Measurements from ENCODE around the gene ICOS. TPM values are rescaled to one million over a fixed set of nuclear protein-coding genes. Genes with fewer than 3 reads are reported as not detected.
A peak's percentile ranks its signal among the peaks of the same experiment; 100 is the strongest.

ICOS gene
- total and polyA plus RNA-seq, 2 experiments from 2014 or later = 0.10 TPM; not detected in 1

GRCh38 chr2:203909974-203910373 is 26.6 kb upstream of the ICOS start:
- 80% methylated on average over 5 of the region's 5 CpGs for WGBS (ENCODE audit: low lambda C conversion rate, missing lambda C conversion rate)
- no peak for DNase-seq (ENCODE audit: low spot score)
- H3K4me3 ChIP-seq = no peak overlapping the region
- H2AFZ ChIP-seq = peak overlapping the region; percentile 37
- no peaks in the 10 kb centered on the region for H3K79me2 ChIP-seq
- no peak overlapping the region for H3K4me2 ChIP-seq
- H3K9me3 ChIP-seq (ENCODE audit: low read depth) = no peaks in the 10 kb centered on the region
- H3K27ac ChIP-seq = no peak overlapping the region
- H3K9me2 ChIP-seq (replicated peaks; ENCODE audit: insufficient read depth) = no peaks in the 10 kb centered on the region
- H3K36me3 ChIP-seq (replicated peaks; ENCODE audit: insufficient read depth, low read depth) = no peaks in the 10 kb centered on the region
- no peaks in the 10 kb centered on the region for H3K27me3 ChIP-seq
- H3K4me1 ChIP-seq (ENCODE audit: insufficient read depth) = peaks cover 9% of the 10 kb centered on the region
- no peaks in the 10 kb centered on the region for H4K20me1 ChIP-seq (ENCODE audit: insufficient read depth, poor library complexity, severe bottlenecking)
- no peak for TF ChIP-seq EZH2 (IDR thresholded peaks at IDR 0.05; ENCODE audit: borderline replicate concordance)
- no peak for TF ChIP-seq CTCF (IDR thresholded peaks at IDR 0.05; ENCODE audit: poor library complexity)
- TF ChIP-seq EZH2phosphoT487 (IDR thresholded peaks at IDR 0.05; ENCODE audit: low read depth, severe bottlenecking, unreplicated experiment) = no peak

- Histone ChIP-seq H3K9me3 (ENCODE audit: low read depth) (no peaks in the 10 kb centered on the region), H3K36me3 (replicated peaks; ENCODE audit: insufficient read depth, low read depth) (no peaks in the 10 kb centered on the region), H3K9me2 (replicated peaks; ENCODE audit: insufficient read depth) (no peaks in the 10 kb centered on the region), H2AFZ (no peak overlapping the region), H3K4me3 (no peak overlapping the region), H3K27ac (no peak overlapping the region), H3K4me1 (ENCODE audit: insufficient read depth) (peaks cover 6% of the 10 kb centered on the region), H3K27me3 (no peaks in the 10 kb centered on the region), H4K20me1 (ENCODE audit: insufficient read depth, poor library complexity, severe bottlenecking) (no peaks in the 10 kb centered on the region), H3K4me2 (no peak overlapping the region), H3K79me2 (no peaks in the 10 kb centered on the region)
- no peak for DNase-seq (ENCODE audit: low spot score)
- TF ChIP-seq CTCF (IDR thresholded peaks at IDR 0.05; ENCODE audit: poor library complexity) (no peak), EZH2phosphoT487 (IDR thresholded peaks at IDR 0.05; ENCODE audit: low read depth, severe bottlenecking, unreplicated experiment) (no peak), EZH2 (IDR thresholded peaks at IDR 0.05; ENCODE audit: borderline replicate concordance) (no peak)
- WGBS (ENCODE audit: low lambda C conversion rate, missing lambda C conversion rate) = 85% methylated on average over 8 of the region's 8 CpGs
Observed at GRCh38 chr2:203913947-203914346, 22.6 kb upstream of the ICOS start.

GRCh38 chr2:203914546-203915182 is 21.9 kb upstream of the ICOS start:
- DNase-seq (ENCODE audit: low spot score) = no peak
- no peaks in the 10 kb centered on the region for H3K9me2 ChIP-seq (replicated peaks; ENCODE audit: insufficient read depth)
- no peak overlapping the region for H3K27ac ChIP-seq
- no peak overlapping the region for H3K4me3 ChIP-seq
- no peaks in the 10 kb centered on the region for H3K4me1 ChIP-seq (ENCODE audit: insufficient read depth)
- H3K9me3 ChIP-seq (ENCODE audit: low read depth) = no peaks in the 10 kb centered on the region
- 80% methylated on average over 8 of the region's 8 CpGs for WGBS (ENCODE audit: low lambda C conversion rate, missing lambda C conversion rate)
- H3K79me2 ChIP-seq = no peaks in the 10 kb centered on the region
- TF ChIP-seq EZH2phosphoT487 (IDR thresholded peaks at IDR 0.05; ENCODE audit: low read depth, severe bottlenecking, unreplicated experiment) (no peak), CTCF (IDR thresholded peaks at IDR 0.05; ENCODE audit: poor library complexity) (no peak), EZH2 (IDR thresholded peaks at IDR 0.05; ENCODE audit: borderline replicate concordance) (no peak)
- H2AFZ ChIP-seq = no peak overlapping the region
- no peaks in the 10 kb centered on the region for H3K36me3 ChIP-seq (replicated peaks; ENCODE audit: insufficient read depth, low read depth)
- H4K20me1 ChIP-seq (ENCODE audit: insufficient read depth, poor library complexity, severe bottlenecking) = no peaks in the 10 kb centered on the region
- no peak overlapping the region for H3K4me2 ChIP-seq
- H3K27me3 ChIP-seq = no peaks in the 10 kb centered on the region

Data from hepatocyte (in vitro differentiated cells).